PC-3 (cell line): ENCODE data around the gene FNDC10. TPM values are rescaled to one million over a fixed set of nuclear protein-coding genes. Genes with fewer than 3 reads are reported as not detected.

ENCODE experiments used
- ATAC-seq: fragments of 200-7000 bp; cut with Tn5 transposase; 2 replicates; pipeline ENCODE4 v1.9.1; 2020; ENCODE audit warnings: mild to moderate bottlenecking, moderate library complexity
- BruUV-seq: library from RNA; stranded (reverse); fragments of 400-500 nt; replicated peaks from 2 replicates; lab custom pipeline; 2021; lab: Mats Ljungman, UMichigan
- CTCF ChIA-PET: fragments of 300-600 bp; sonication (Branson Sonifier 250); formaldehyde crosslinking; loops from one replicate; lab custom pipeline; 2022; ENCODE audit warnings: antibody characterized with exemption; lab: Charles Lee
- POLR2A ChIA-PET: fragments of 300-600 bp; sonication (Branson Sonifier 250); formaldehyde crosslinking; loops from one replicate; lab custom pipeline; 2022; ENCODE audit warnings: antibody characterized with exemption; ENCODE audit not compliant: unreplicated experiment; lab: Charles Lee
- DNase-seq: peaks from one replicate; pipeline ENCODE4 v3.0.0-alpha.2; 2015
- H2AFZ ChIP-seq: fragments of 300-600 bp; sonication (generic); 2 replicates; pipeline ENCODE4 v1.6.0; 2016; ENCODE audit warnings: antibody characterized with exemption, low read length
- H3F3A ChIP-seq: fragments of 300-600 bp; sonication (generic); one replicate; pipeline ENCODE4 v1.6.0; 2017; ENCODE audit warnings: antibody characterized with exemption, low read length, control low read depth, mild to moderate bottlenecking; ENCODE audit not compliant: unreplicated experiment
- H3K27ac ChIP-seq: fragments of 300-600 bp; sonication (generic); 2 replicates; pipeline ENCODE4 v1.5.1; 2016; ENCODE audit warnings: mild to moderate bottlenecking, low read length
- H3K27me3 ChIP-seq: fragments of 300-600 bp; sonication (generic); 2 replicates; pipeline ENCODE4 v1.6.1; 2016; ENCODE audit warnings: low read length, mixed read lengths
- H3K36me3 ChIP-seq: fragments of 300-600 bp; sonication (generic); 2 replicates; pipeline ENCODE4 v1.6.1; 2016; ENCODE audit warnings: low read depth, mixed run types, low read length, mixed read lengths
- H3K4me1 ChIP-seq: fragments of 300-600 bp; sonication (generic); 2 replicates; pipeline ENCODE4 v1.5.1; 2016; ENCODE audit warnings: low read length; ENCODE audit not compliant: insufficient read depth
- H3K4me2 ChIP-seq: fragments of 300-600 bp; sonication (generic); 2 replicates; pipeline ENCODE4 v1.6.0; 2016; ENCODE audit warnings: low read length
- H3K4me3 ChIP-seq: fragments of 300-600 bp; sonication (generic); 2 replicates; pipeline ENCODE4 v1.5.1; 2016; ENCODE audit warnings: mild to moderate bottlenecking, low read length, mixed read lengths
- H3K79me2 ChIP-seq: fragments of 300-600 bp; sonication (generic); 2 replicates; pipeline ENCODE4 v1.6.1; 2017; ENCODE audit warnings: low read length, mixed read lengths
- H3K9ac ChIP-seq: fragments of 300-600 bp; sonication (generic); 2 replicates; pipeline ENCODE4 v1.6.0; 2016; ENCODE audit warnings: mild to moderate bottlenecking, low read length
- H3K9me2 ChIP-seq: fragments of 300-600 bp; sonication (generic); replicated peaks from 2 replicates; pipeline ENCODE4 v1.6.1; 2016; ENCODE audit warnings: mixed run types, low read length, mixed read lengths
- H3K9me3 ChIP-seq: fragments of 300-600 bp; sonication (generic); 2 replicates; pipeline ENCODE4 v1.6.1; 2016; ENCODE audit warnings: low read length, mixed read lengths
- H4K20me1 ChIP-seq: fragments of 300-600 bp; sonication (generic); 2 replicates; pipeline ENCODE4 v1.6.1; 2016; ENCODE audit warnings: low read length, mixed read lengths
- CTCF ChIP-seq: fragments of 300-600 bp; sonication (generic); conservative IDR thresholded peaks from 2 replicates; pipeline ENCODE4 v1.5.1; 2017; ENCODE audit warnings: antibody characterized with exemption, low read depth, mild to moderate bottlenecking, low read length
- EZH2 ChIP-seq: fragments of 300-600 bp; sonication (generic); IDR thresholded peaks from one replicate; pipeline ENCODE4 v1.6.1; 2017; ENCODE audit warnings: antibody characterized with exemption, mild to moderate bottlenecking, low read length; ENCODE audit not compliant: unreplicated experiment
- EZH2phosphoT487 ChIP-seq: fragments of 300-600 bp; sonication (generic); IDR thresholded peaks from 2 replicates; pipeline ENCODE4 v1.6.1; 2018; ENCODE audit warnings: mild to moderate bottlenecking, antibody characterized with exemption, low read length, borderline replicate concordance
- intact Hi-C: fragments of 100-400 bp; cut with micrococcal nuclease; formaldehyde crosslinking; loops from 2 replicates; pipeline ENCODE4 v1.9.0; 2023
- total RNA-seq: library from RNA; depleted of rRNA; stranded (reverse); fragments of >200 nt; gene quantifications from 2 replicates; pipeline ENCODE4 v1.2.3, GENCODE V29; 2014

The FNDC10 gene
- total RNA-seq, 1 experiment from 2014 or later: 8.8 TPM

GRCh38 chr1:1554550-1554925 lies 45.4 kb downstream of the FNDC10 start:
- peaks cover 64% of the 10 kb centered on the region for H3K79me2 ChIP-seq
- H3K27ac ChIP-seq: no peak overlapping the region
- intact Hi-C loops: no loop called here

GRCh38 chr1:1553821-1554494 lies 46.0 kb downstream of the FNDC10 start:
- peaks cover 4% of the 10 kb centered on the region; the same call in 1 of the 2 replicates for H3K36me3 ChIP-seq
- POLR2A ChIA-PET: no interaction called here
- H3K27me3 ChIP-seq: no peaks in the 10 kb centered on the region
- H2AFZ ChIP-seq: no peak overlapping the region
- CTCF ChIA-PET: interaction anchor here (0.6 kb wide), 1 partner anchor 48 kb away, joined by 3 read pairs; no protein-coding TSS in a partner anchor
- H3K27ac ChIP-seq: no peak overlapping the region
- intact Hi-C loops: no loop called here
- H3K9me3 ChIP-seq: no peaks in the 10 kb centered on the region
- H3K79me2 ChIP-seq: peaks cover 59% of the 10 kb centered on the region
- no peak for ATAC-seq
- H3F3A ChIP-seq: no peaks in the 10 kb centered on the region
- no peak overlapping the region for H3K4me2 ChIP-seq
- no TSS peak for BruUV-seq
- TF ChIP-seq EZH2phosphoT487: no peak
- no peak for TF ChIP-seq EZH2
- TF ChIP-seq CTCF: no peak
- DNase-seq: no peak
- H3K9me2 ChIP-seq: no peaks in the 10 kb centered on the region
- H3K4me3 ChIP-seq: no peak overlapping the region
- no peak overlapping the region for H3K9ac ChIP-seq
- H4K20me1 ChIP-seq: peaks cover 17% of the 10 kb centered on the region; the same call in 1 of the 2 replicates
- H3K4me1 ChIP-seq: peaks cover 4% of the 10 kb centered on the region; the same call in 1 of the 2 replicates

More at GRCh38 chr1:1554550-1554925, 45.4 kb downstream of the FNDC10 start:
- DNase-seq (no peak), ATAC-seq (peak; percentile 7)
- peaks cover 4% of the 10 kb centered on the region; the same call in 1 of the 2 replicates for H3K36me3 ChIP-seq
- no peaks in the 10 kb centered on the region for H3F3A ChIP-seq
- H3K4me3 ChIP-seq: no peak overlapping the region
- no peaks in the 10 kb centered on the region for H3K27me3 ChIP-seq
- POLR2A ChIA-PET: no interaction called here
- H3K9me2 ChIP-seq: no peaks in the 10 kb centered on the region
- no peak overlapping the region for H3K4me2 ChIP-seq
- CTCF ChIA-PET: interaction anchor here (0.6 kb wide), 1 partner anchor 49 kb away, joined by 3 read pairs; no protein-coding TSS in a partner anchor
- H3K9ac ChIP-seq: no peak overlapping the region
- no TSS peak for BruUV-seq
- H3K4me1 ChIP-seq: peaks cover 4% of the 10 kb centered on the region; the same call in 1 of the 2 replicates
- H2AFZ ChIP-seq: no peak overlapping the region
- H4K20me1 ChIP-seq: peaks cover 17% of the 10 kb centered on the region; the same call in 1 of the 2 replicates
- TF ChIP-seq CTCF (no peak), EZH2phosphoT487 (no peak), EZH2 (no peak)
- no peaks in the 10 kb centered on the region for H3K9me3 ChIP-seq

- Histone ChIP-seq H2AFZ (no peak overlapping the region), H3F3A (no peaks in the 10 kb centered on the region), H3K9ac (no peak overlapping the region), H3K27ac (no peak overlapping the region), H3K4me2 (no peak overlapping the region), H3K79me2 (peaks cover 55% of the 10 kb centered on the region), H3K4me3 (no peak overlapping the region), H4K20me1 (peaks cover 17% of the 10 kb centered on the region; the same call in 1 of the 2 replicates), H3K9me2 (no peaks in the 10 kb centered on the region), H3K9me3 (no peaks in the 10 kb centered on the region), H3K4me1 (peaks cover 4% of the 10 kb centered on the region; the same call in 1 of the 2 replicates), H3K36me3 (peaks cover 11% of the 10 kb centered on the region; the same call in 1 of the 2 replicates), H3K27me3 (no peaks in the 10 kb centered on the region)
- TF ChIP-seq CTCF (no peak), EZH2phosphoT487 (no peak), EZH2 (no peak)
- no peak for ATAC-seq
- no TSS peak for BruUV-seq
- ChIA-PET POLR2A (no interaction called here), CTCF (no interaction called here)
- DNase-seq: no peak
- intact Hi-C loops: no loop called here
Measured at GRCh38 chr1:1552263-1552639, 47.7 kb downstream of the FNDC10 start.
